Keratinocyte (primary cell): ENCODE results near the gene RCN2. TPM values are rescaled to one million over a fixed set of nuclear protein-coding genes. Genes with fewer than 3 reads are reported as not detected.

Experiments
- DNase-seq: peaks from one replicate; pipeline ENCODE4 v3.0.0-alpha.2; 2011; ENCODE audit warnings: low read depth, missing footprints, low spot score
- FAIRE-seq: peaks from 2 replicates; lab custom pipeline; 2011; peaks lifted over from hg19 to GRCh38; lab: Jason Lieb, UNC
- H2AFZ ChIP-seq: 2 replicates; pipeline ENCODE4 v1.6.0; 2012; ENCODE audit warnings: low read length, control low read depth, inconsistent platforms; ENCODE audit not compliant: control insufficient read depth
- H3K27ac ChIP-seq: 2 replicates; pipeline ENCODE4 v1.5.1; 2011; ENCODE audit warnings: low read length; ENCODE audit not compliant: control insufficient read depth, insufficient read depth
- H3K27me3 ChIP-seq: 3 replicates; pipeline ENCODE4 v1.6.0; 2011; ENCODE audit warnings: low read length; ENCODE audit not compliant: control insufficient read depth, insufficient read depth; ENCODE audit errors: extremely low read depth
- H3K36me3 ChIP-seq, 2 experiments: 2 replicates in 1 of 2; 3 replicates in 1 of 2; pipeline ENCODE4 v1.5.1; 2011; ENCODE audit warnings: low read length in 2 of 2, mild to moderate bottlenecking in 1 of 2; ENCODE audit not compliant: control insufficient read depth in 2 of 2, insufficient read depth in 2 of 2; ENCODE audit errors: extremely low read depth in 1 of 2
- H3K4me1 ChIP-seq: 3 replicates; pipeline ENCODE4 v1.5.1; 2011; ENCODE audit warnings: low read length; ENCODE audit not compliant: control insufficient read depth, insufficient read depth; ENCODE audit errors: extremely low read depth
- H3K4me2 ChIP-seq: 3 replicates; pipeline ENCODE4 v1.6.0; 2011; ENCODE audit warnings: low read depth, low read length; ENCODE audit not compliant: control insufficient read depth, insufficient read depth; ENCODE audit errors: extremely low read depth
- H3K4me3 ChIP-seq, 3 experiments: fragments of 200-600 bp in 1 of 3; sonication (generic) in 1 of 3; 2 replicates in 2 of 3; 3 replicates in 1 of 3; pipeline ENCODE4 v1.5.1; 2011 to 2016; ENCODE audit warnings: low read length in 3 of 3, mild to moderate bottlenecking in 3 of 3, control low read depth in 2 of 3, inconsistent platforms in 1 of 3, low read depth in 1 of 3, mixed read lengths in 1 of 3, mixed run types in 1 of 3, moderate library complexity in 1 of 3; ENCODE audit not compliant: control insufficient read depth in 2 of 3, insufficient read depth in 2 of 3; ENCODE audit errors: extremely low read depth in 1 of 3
- H3K79me2 ChIP-seq: 2 replicates; pipeline ENCODE4 v1.6.0; 2012; ENCODE audit warnings: low read length; ENCODE audit not compliant: control insufficient read depth, insufficient read depth
- H3K9ac ChIP-seq: 3 replicates; pipeline ENCODE4 v1.6.0; 2011; ENCODE audit warnings: low read length; ENCODE audit not compliant: control insufficient read depth, insufficient read depth; ENCODE audit errors: extremely low read depth
- H3K9me1 ChIP-seq: 3 replicates; pipeline ENCODE4 v1.6.0; 2011; ENCODE audit warnings: low read length; ENCODE audit not compliant: control insufficient read depth, insufficient read depth; ENCODE audit errors: extremely low read depth
- H3K9me3 ChIP-seq: 2 replicates; pipeline ENCODE4 v1.5.1; 2012; ENCODE audit warnings: low read depth, low read length; ENCODE audit not compliant: control insufficient read depth
- H4K20me1 ChIP-seq: 3 replicates; pipeline ENCODE4 v1.6.0; 2011; ENCODE audit warnings: low read length; ENCODE audit not compliant: control insufficient read depth, insufficient read depth; ENCODE audit errors: extremely low read depth
- CTCF ChIP-seq, 3 experiments: IDR thresholded peaks in 1 of 3; conservative IDR thresholded peaks in 1 of 3; optimal IDR thresholded peaks in 1 of 3; 2 replicates in 2 of 3; 3 replicates in 1 of 3; pipeline versions ENCODE3 to v1.5.1; 2011; ENCODE audit warnings: low read length in 3 of 3, mild to moderate bottlenecking in 3 of 3, moderate library complexity in 2 of 3, control low read depth in 1 of 3, inconsistent platforms in 1 of 3; ENCODE audit not compliant: insufficient read depth in 2 of 3; ENCODE audit errors: extremely low read depth in 1 of 3
- EZH2 ChIP-seq: IDR thresholded peaks from one replicate; pipeline ENCODE4 v1.6.1; 2012; ENCODE audit warnings: inconsistent platforms, mild to moderate bottlenecking, low read length, moderate library complexity
- dilution Hi-C: fragments of 300-500 bp; cut with MboI; formaldehyde crosslinking; loops from one replicate; pipeline ENCODE4 v1.7.0; 2020; ENCODE audit warnings: low sequenced_read_pairs; ENCODE audit not compliant: extremely low pct_ligation_motif_present
- polyA plus RNA-seq, 5 experiments: library from polyadenylated mRNA; depleted of rRNA in 3 of 5; stranded (reverse) in 3 of 5; stranded (forward) in 1 of 5; unstranded in 1 of 5; fragments of >200 nt; gene quantifications; 1 replicate in 1 of 5; 2 replicates in 3 of 5; 3 replicates in 1 of 5; pipeline versions ENCODE4 v1.2.1 to v1.2.3, GENCODE V29; 2011 to 2012; ENCODE audit warnings: missing spikeins in 2 of 5, low read depth in 1 of 5, low replicate concordance in 1 of 5

RCN2 gene
- polyA plus RNA-seq, 1 donor (not counting 4 experiments of a cell fraction or from before 2014, with no cell fraction given): 118 TPM

GRCh38 chr15:76930831-76931396 is 635 bp upstream of the RCN2 start:
- H3K27ac ChIP-seq: peak overlapping the region; percentile 42
- peaks cover 15% of the 10 kb centered on the region for H3K4me1 ChIP-seq
- H3K4me3 ChIP-seq: peak overlapping the region; percentile 76 to 90 (median 81)
- H3K9me1 ChIP-seq: no peaks in the 10 kb centered on the region
- peak overlapping the region; percentile 91 for H3K9ac ChIP-seq
- dilution Hi-C loops: no loop called here
- peak overlapping the region; percentile 94 for H3K4me2 ChIP-seq
- H3K27me3 ChIP-seq: no peaks in the 10 kb centered on the region
- H3K79me2 ChIP-seq: peaks cover 8% of the 10 kb centered on the region
- H3K36me3 ChIP-seq: peaks cover 3 to 8% of the 10 kb centered on the region in 2 experiments
- peak overlapping the region; percentile 84 for H2AFZ ChIP-seq
- no peak for TF ChIP-seq CTCF (optimal IDR thresholded peaks at IDR 0.05 in 1 of 3, IDR thresholded peaks at IDR 0.05 in 1 of 3, conservative IDR thresholded peaks at IDR 0.05 in 1 of 3; ENCODE audit: extremely low read depth in 1 of 3, insufficient read depth in 2 of 3, low read length in 3 of 3)
- no peak for TF ChIP-seq EZH2
- H4K20me1 ChIP-seq: no peaks in the 10 kb centered on the region
- no peaks in the 10 kb centered on the region for H3K9me3 ChIP-seq
- DNase-seq: no peak
- peak; percentile 41 for FAIRE-seq

- Histone ChIP-seq H3K4me2 (peak overlapping the region; percentile 93), H3K27me3 (no peaks in the 10 kb centered on the region), H3K36me3 (peaks cover 3 to 16% of the 10 kb centered on the region in 2 experiments), H3K79me2 (peaks cover 8% of the 10 kb centered on the region), H3K4me1 (peaks cover 15% of the 10 kb centered on the region), H3K4me3 (peak overlapping the region; percentile 76 to 88 (median 81)), H2AFZ (peak overlapping the region; percentile 88), H3K9me1 (no peaks in the 10 kb centered on the region), H4K20me1 (no peaks in the 10 kb centered on the region), H3K9me3 (no peaks in the 10 kb centered on the region), H3K9ac (peak overlapping the region; percentile 91), H3K27ac (peak overlapping the region; percentile 75)
- peak; percentile 73 for FAIRE-seq
- DNase-seq: no peak
- no peak for TF ChIP-seq EZH2
- TF ChIP-seq CTCF (optimal IDR thresholded peaks at IDR 0.05 in 1 of 3, IDR thresholded peaks at IDR 0.05 in 1 of 3, conservative IDR thresholded peaks at IDR 0.05 in 1 of 3; ENCODE audit: extremely low read depth in 1 of 3, insufficient read depth in 2 of 3, low read length in 3 of 3): no peak
- dilution Hi-C loops: no loop called here
These were observed 802 bp downstream of the RCN2 start for GRCh38 chr15:76932135-76932966.
